ENCODE measurements around the gene COLEC12.

DNA sequence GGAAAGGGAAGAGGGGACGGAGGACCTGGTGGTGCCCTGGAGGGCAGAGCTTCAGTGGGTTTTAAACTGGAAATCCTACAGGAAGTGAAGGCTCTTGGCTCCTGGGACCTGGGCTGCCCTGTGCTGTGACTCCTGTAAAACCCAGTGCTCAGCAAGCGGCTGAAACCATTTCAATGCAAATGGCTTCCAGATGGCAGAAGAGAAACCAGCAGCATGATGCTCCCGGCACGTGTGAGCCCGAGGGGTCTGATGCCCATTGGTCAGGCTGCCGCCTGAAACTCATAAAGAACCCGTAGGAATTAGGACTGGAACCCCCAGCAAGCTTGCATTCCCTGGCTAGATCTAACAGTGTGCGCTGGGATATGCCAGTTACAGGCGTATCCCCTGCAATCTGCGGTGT is 123.4 kb downstream of the COLEC12 start:
- no peak for TF ChIP-seq EGR1 (IDR thresholded peaks at IDR 0.05; ENCODE audit: low read depth)
- TF ChIP-seq, protein P1, sequence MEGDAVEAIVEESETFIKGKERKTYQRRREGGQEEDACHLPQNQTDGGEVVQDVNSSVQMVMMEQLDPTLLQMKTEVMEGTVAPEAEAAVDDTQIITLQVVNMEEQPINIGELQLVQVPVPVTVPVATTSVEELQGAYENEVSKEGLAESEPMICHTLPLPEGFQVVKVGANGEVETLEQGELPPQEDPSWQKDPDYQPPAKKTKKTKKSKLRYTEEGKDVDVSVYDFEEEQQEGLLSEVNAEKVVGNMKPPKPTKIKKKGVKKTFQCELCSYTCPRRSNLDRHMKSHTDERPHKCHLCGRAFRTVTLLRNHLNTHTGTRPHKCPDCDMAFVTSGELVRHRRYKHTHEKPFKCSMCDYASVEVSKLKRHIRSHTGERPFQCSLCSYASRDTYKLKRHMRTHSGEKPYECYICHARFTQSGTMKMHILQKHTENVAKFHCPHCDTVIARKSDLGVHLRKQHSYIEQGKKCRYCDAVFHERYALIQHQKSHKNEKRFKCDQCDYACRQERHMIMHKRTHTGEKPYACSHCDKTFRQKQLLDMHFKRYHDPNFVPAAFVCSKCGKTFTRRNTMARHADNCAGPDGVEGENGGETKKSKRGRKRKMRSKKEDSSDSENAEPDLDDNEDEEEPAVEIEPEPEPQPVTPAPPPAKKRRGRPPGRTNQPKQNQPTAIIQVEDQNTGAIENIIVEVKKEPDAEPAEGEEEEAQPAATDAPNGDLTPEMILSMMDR (IDR thresholded peaks at IDR 0.05 in 2 of 3, conservative IDR thresholded peaks at IDR 0.05 in 1 of 3; ENCODE audit: borderline replicate concordance in 1 of 3, insufficient read depth in 1 of 3, low read depth in 2 of 3, low read length in 2 of 3), result no peak

Measured in HCT116 (cell line).